ENCODE results near the gene CHMP6. TPM values are rescaled to one million over a fixed set of nuclear protein-coding genes. Genes with fewer than 3 reads are reported as not detected.

The CHMP6 gene
- total RNA-seq, 1 experiment from 2014 or later: 15.0 TPM

- TF ChIP-seq ERG (CRISPR knock-in tag; IDR thresholded peaks at IDR 0.05): no peak
These were observed 14.9 kb upstream of the CHMP6 start (continued) for GRCh38 chr17:80976701-80977100.

GRCh38 chr17:80977172-80977571 is 14.5 kb upstream of the CHMP6 start:
- peaks cover 3% of the 10 kb centered on the region for H3K4me1 Mint-ChIP-seq
- ChIA-PET POLR2A (no interaction called here), CTCF (no interaction called here)
- no peaks in the 10 kb centered on the region for H3K27me3 Mint-ChIP-seq (ENCODE audit: low read depth)
- H3K36me3 Mint-ChIP-seq: no peaks in the 10 kb centered on the region
- TF ChIP-seq SMAD3 (CRISPR knock-in tag; IDR thresholded peaks at IDR 0.05; ENCODE audit: borderline replicate concordance) (no peak), ELF4 (CRISPR knock-in tag; IDR thresholded peaks at IDR 0.05; ENCODE audit: low read depth) (no peak), CREM (CRISPR knock-in tag; IDR thresholded peaks at IDR 0.05) (no peak), USF2 (CRISPR knock-in tag; IDR thresholded peaks at IDR 0.05) (no peak), GRHL2 (CRISPR knock-in tag; IDR thresholded peaks at IDR 0.05; ENCODE audit: insufficient replicate concordance, severe bottlenecking) (no peak), ZNF512 (CRISPR knock-in tag; IDR thresholded peaks at IDR 0.05; ENCODE audit: borderline replicate concordance) (no peak), NR3C1 (CRISPR knock-in tag; conservative IDR thresholded peaks at IDR 0.05; ENCODE audit: low read depth) (no peak), SOX15 (CRISPR knock-in tag; IDR thresholded peaks at IDR 0.05) (no peak), CREB1 (CRISPR knock-in tag; IDR thresholded peaks at IDR 0.05) (no peak), SMAD4 (CRISPR knock-in tag; IDR thresholded peaks at IDR 0.05) (no peak)
- peaks cover 7% of the 10 kb centered on the region for H3K9me3 Mint-ChIP-seq
- ATAC-seq (no peak), DNase-seq (ENCODE audit: low spot score) (no peak)
- H3K27ac Mint-ChIP-seq: no peak overlapping the region
- H3K4me3 Mint-ChIP-seq: no peak overlapping the region

- peaks cover 7% of the 10 kb centered on the region for H3K9me3 Mint-ChIP-seq
- CTCF ChIA-PET: interaction anchor here (1.0 to 2.2 kb wide), 4 partner anchors 9 to 552 kb away, joined by 3 to 6 read pairs (median 4); no protein-coding TSS in a partner anchor
- DNase-seq (ENCODE audit: low spot score) (no peak), ATAC-seq (no peak)
- H3K4me3 Mint-ChIP-seq: no peak overlapping the region; the same call in 1 of the 2 replicates
- H3K27me3 Mint-ChIP-seq (ENCODE audit: low read depth): no peaks in the 10 kb centered on the region; the same call in 1 of the 2 replicates
- H3K36me3 Mint-ChIP-seq: no peaks in the 10 kb centered on the region
- peaks cover 3% of the 10 kb centered on the region for H3K4me1 Mint-ChIP-seq
- H3K27ac Mint-ChIP-seq: no peak overlapping the region
- POLR2A ChIA-PET: no interaction called here
- TF ChIP-seq SMAD4 (CRISPR knock-in tag; IDR thresholded peaks at IDR 0.05) (no peak), GTF2I (CRISPR knock-in tag; conservative IDR thresholded peaks at IDR 0.05) (no peak), USF2 (CRISPR knock-in tag; IDR thresholded peaks at IDR 0.05) (no peak), OVOL2 (CRISPR knock-in tag; IDR thresholded peaks at IDR 0.05; ENCODE audit: borderline replicate concordance) (no peak), ZNF532 (CRISPR knock-in tag; IDR thresholded peaks at IDR 0.05; ENCODE audit: borderline replicate concordance) (no peak), ZSCAN18 (CRISPR knock-in tag; IDR thresholded peaks at IDR 0.05) (no peak), JUN (CRISPR knock-in tag; IDR thresholded peaks at IDR 0.05) (no peak), MXD4 (CRISPR knock-in tag; IDR thresholded peaks at IDR 0.05; ENCODE audit: borderline replicate concordance) (no peak)
These were observed 12.8 kb upstream of the CHMP6 start for GRCh38 chr17:80978499-80979497.

All from WTC11 (cell line).